Spleen (tissue), 11 donors: ENCODE measurements around the gene TMEM121. TPM values are rescaled to one million over a fixed set of nuclear protein-coding genes. Genes with fewer than 3 reads are reported as not detected.
A peak's percentile ranks its signal among the peaks of the same experiment; 100 is the strongest.

Experiments used
- DNase-seq: peaks from one replicate; pipeline ENCODE4 v3.0.0-alpha.2; 2020
- H3K27ac ChIP-seq, 8 donors: fragments of 200-600 bp; sonication (generic) in 7 of 8; 1 replicate in 4 of 8; 2 replicates in 4 of 8; pipeline versions ENCODE4 v1.5.0 to v1.8.0; 2016 to 2021; ENCODE audit warnings: inconsistent platforms in 4 of 8, mild to moderate bottlenecking in 4 of 8, moderate library complexity in 1 of 8
- H3K27me3 ChIP-seq, 7 donors: fragments of 200-600 bp; sonication (generic) in 6 of 7; replicated peaks in 1 of 7; 1 replicate in 4 of 7; 2 replicates in 3 of 7; pipeline versions ENCODE4 v1.5.0 to v1.8.0; 2016 to 2021; ENCODE audit warnings: inconsistent platforms in 3 of 7, mild to moderate bottlenecking in 1 of 7
- H3K36me3 ChIP-seq, 6 donors: fragments of 200-600 bp; sonication (generic) in 5 of 6; 1 replicate in 4 of 6; 2 replicates in 2 of 6; pipeline versions ENCODE4 v1.5.0 to v1.8.0; 2016 to 2021; ENCODE audit warnings: inconsistent platforms in 2 of 6
- H3K4me1 ChIP-seq, 6 donors: fragments of 200-600 bp; sonication (generic) in 5 of 6; 1 replicate in 3 of 6; 2 replicates in 3 of 6; pipeline versions ENCODE4 v1.5.0 to v1.8.0; 2016 to 2021; ENCODE audit warnings: inconsistent platforms in 3 of 6
- H3K4me3 ChIP-seq, 8 donors: fragments of 200-600 bp; sonication (generic) in 7 of 8; 1 replicate in 4 of 8; 2 replicates in 4 of 8; pipeline versions ENCODE4 v1.5.0 to v1.8.0; 2016 to 2021; ENCODE audit warnings: inconsistent platforms in 4 of 8, mild to moderate bottlenecking in 4 of 8, moderate library complexity in 2 of 8
- H3K9me3 ChIP-seq, 8 donors: fragments of 200-600 bp; sonication (generic) in 7 of 8; 1 replicate in 4 of 8; 2 replicates in 4 of 8; pipeline versions ENCODE4 v1.5.0 to v1.8.0; 2016 to 2021; ENCODE audit warnings: inconsistent platforms in 4 of 8
- CTCF ChIP-seq, 11 experiments: fragments of 200-600 bp in 7 of 11; fragments of 450-650 bp in 4 of 11; sonication (generic) in 4 of 11; IDR thresholded peaks in 8 of 11; conservative IDR thresholded peaks in 3 of 11; 1 replicate in 7 of 11; 2 replicates in 4 of 11; pipeline versions ENCODE4 v1.4.0 to v1.8.0; 2016 to 2021; ENCODE audit warnings: antibody characterized with exemption in 11 of 11, inconsistent platforms in 4 of 11, mild to moderate bottlenecking in 1 of 11
- POLR2A ChIP-seq, 3 donors: fragments of 450-650 bp; IDR thresholded peaks; one replicate each; pipeline ENCODE4 v1.5.1; 2017; ENCODE audit warnings: antibody characterized with exemption in 3 of 3, mild to moderate bottlenecking in 1 of 3
- POLR2AphosphoS5 ChIP-seq, 3 donors: sonication (generic); formaldehyde crosslinking; IDR thresholded peaks; one replicate each; pipeline ENCODE4 v1.5.1; 2017; ENCODE audit warnings: antibody characterized with exemption in 3 of 3
- WGBS, 5 donors: extraction: QIAGEN DNeasy Blood & Tissue Kit in 3 of 5; methylation state at CpG; one replicate each; pipeline versions ENCODE4 v1.1.5 to v1.1.7; 2013 to 2018; 5-methylcytosine and 5-hydroxymethylcytosine counted together
- intact Hi-C: fragments of 100-400 bp; cut with DNase I; formaldehyde crosslinking; loops from one replicate; pipeline ENCODE4 v1.15.0; 2023; ENCODE audit warnings: low total_unique reads
- polyA plus RNA-seq, 3 donors: library from polyadenylated mRNA; stranded (reverse); fragments of 200-250 nt; gene quantifications; one replicate each; pipeline ENCODE4 v1.2.1, GENCODE V29; 2013
- total RNA-seq, 7 donors: library from RNA; depleted of rRNA in 3 of 7; stranded (reverse); fragments of >200 nt in 3 of 7; fragmentation: NEBNext Ultra II Directional in 4 of 7; extraction: Animal tissue kit (Norgen Biotek cat#: 25700) in 4 of 7; gene quantifications; one replicate each; pipeline versions ENCODE4 v1.1.0 to v1.2.1, GENCODE V29; 2016 to 2021
- donor health status: healthy with polysubstance abuse.
- donor health status: DM: no; HTN: no; CAD: no; lungs with moderate emphysema.
- donor health status: DM: no; HTN: no; CAD: no.
- donor health status: Bipolar disorder and iron deficiency.
- donor health status: healthy.
- donor health status: DM: no; HTN: no; CAD: no.
- donor health status: DM: yes; HTN: yes; CAD: no.

The TMEM121 gene
- total and polyA plus RNA-seq, 10 donors, result 3.3 to 10.4 (median 4.6) TPM

GRCh38 chr14:105480807-105481801, 45.3 kb upstream of the TMEM121 start:
- Histone ChIP-seq H3K27ac (peak overlapping the region; percentile 70 to 95 (median 88)), H3K4me3 (peak overlapping the region; percentile 17 to 66 (median 32)), H3K4me1 (peaks cover 43 to 99% (median 90%) of the 10 kb centered on the region in 6 donors), H3K36me3 (peaks cover 0 to 21% (median 5%) of the 10 kb centered on the region in 6 donors), H3K27me3 (peaks cover 0 to 65% (median 20%) of the 10 kb centered on the region in 7 donors), H3K9me3 (no peaks in the 10 kb centered on the region)
- peak; percentile 96 for DNase-seq
- intact Hi-C loops, result no loop called here
- TF ChIP-seq POLR2AphosphoS5 (IDR thresholded peaks at IDR 0.05) (peak; percentile 77 to 82 (median 80)), POLR2A (IDR thresholded peaks at IDR 0.05) (no peak), CTCF (IDR thresholded peaks at IDR 0.05 in 8 of 11, conservative IDR thresholded peaks at IDR 0.05 in 3 of 11) (peak; percentile 98 to 100 (median 99))
- WGBS, 5 donors, result 0 to 2% (median 1%) methylated on average over 19 to 35 of the region's 35 CpGs

- intact Hi-C loops, result no loop called here
- Histone ChIP-seq H3K27me3 (peaks cover 0 to 65% (median 11%) of the 10 kb centered on the region in 7 donors), H3K9me3 (no peaks in the 10 kb centered on the region), H3K4me1 (peaks cover 49 to 99% (median 91%) of the 10 kb centered on the region in 6 donors), H3K27ac (peak overlapping the region; percentile 70 to 95 (median 88)), H3K4me3 (peak overlapping the region in 5 of 8 donors; percentile 17 to 66 (median 32)), H3K36me3 (peaks cover 0 to 21% (median 5%) of the 10 kb centered on the region in 6 donors)
- peak; percentile 96 for DNase-seq
- WGBS, 5 donors, result 2 to 3% (median 3%) methylated on average over 7 to 18 of the region's 18 CpGs
- TF ChIP-seq POLR2A (IDR thresholded peaks at IDR 0.05), result no peak
- peak; percentile 76 to 84 (median 80) for TF ChIP-seq POLR2AphosphoS5 (IDR thresholded peaks at IDR 0.05)
- peak in 6 of 11 experiments; percentile 12 to 60 (median 35) for TF ChIP-seq CTCF (IDR thresholded peaks at IDR 0.05 in 8 of 11, conservative IDR thresholded peaks at IDR 0.05 in 3 of 11)
These were observed 44.4 kb upstream of the TMEM121 start for GRCh38 chr14:105481886-105482457.

- Histone ChIP-seq H3K27ac (peak overlapping the region; percentile 70 to 95 (median 88)), H3K4me3 (peak overlapping the region in 1 of 8 donors; percentile 66), H3K27me3 (peaks cover 0 to 66% (median 13%) of the 10 kb centered on the region in 7 donors), H3K36me3 (peaks cover 0 to 21% (median 5%) of the 10 kb centered on the region in 6 donors), H3K4me1 (peaks cover 46 to 100% (median 93%) of the 10 kb centered on the region in 6 donors), H3K9me3 (no peaks in the 10 kb centered on the region)
- intact Hi-C loops, result no loop called here
- 77 to 92% (median 82%) methylated on average over 12 to 18 of the region's 18 CpGs for WGBS, 5 donors
- DNase-seq, result no peak
- TF ChIP-seq POLR2AphosphoS5 (IDR thresholded peaks at IDR 0.05) (no peak), CTCF (IDR thresholded peaks at IDR 0.05 in 8 of 11, conservative IDR thresholded peaks at IDR 0.05 in 3 of 11) (no peak), POLR2A (IDR thresholded peaks at IDR 0.05) (no peak)
These were observed 43.8 kb upstream of the TMEM121 start for GRCh38 chr14:105482486-105483110.
